HEK293T (cell line): ENCODE measurements around the gene HOXB3.
A peak's percentile ranks its signal among the peaks of the same experiment; 100 is the strongest.

Experiments used
- CTCF ChIA-PET: fragments of 350-600 bp; formaldehyde crosslinking; extraction: SDS; loops from one replicate; lab custom pipeline; 2021; ENCODE audit warnings: antibody characterized with exemption, inconsistent platforms; lab: Yijun Ruan, JAX
- POLR2A ChIA-PET: fragments of 350-600 bp; formaldehyde crosslinking; extraction: SDS; loops from one replicate; lab custom pipeline; 2020; ENCODE audit warnings: antibody characterized with exemption, inconsistent platforms; lab: Yijun Ruan, JAX
- DNase-seq: peaks from one replicate; pipeline ENCODE4 v3.0.0; 2012; ENCODE audit warnings: mixed read lengths; ENCODE audit errors: extremely low spot score
- ARNT ChIP-seq: fragments of 450-650 bp; IDR thresholded peaks from 2 replicates; pipeline ENCODE4 v1.6.1; 2017; ENCODE audit warnings: mild to moderate bottlenecking
- BHLHE40 ChIP-seq: fragments of 450-650 bp; IDR thresholded peaks from 2 replicates; pipeline ENCODE4 v1.6.1; 2016; ENCODE audit warnings: mild to moderate bottlenecking, moderate library complexity, borderline replicate concordance
- CTBP1 ChIP-seq: fragments of 450-650 bp; IDR thresholded peaks from 2 replicates; pipeline ENCODE4 v1.6.1; 2016; ENCODE audit warnings: borderline replicate concordance
- ELF4 ChIP-seq: fragments of 450-650 bp; IDR thresholded peaks from 2 replicates; pipeline ENCODE4 v1.6.1; 2017; ENCODE audit warnings: antibody characterized with exemption
- FOXA1 ChIP-seq: fragments of 450-650 bp; IDR thresholded peaks from 2 replicates; pipeline ENCODE4 v1.6.1; 2016; ENCODE audit warnings: mild to moderate bottlenecking
- FOXK2 ChIP-seq: fragments of 450-650 bp; IDR thresholded peaks from 2 replicates; pipeline ENCODE4 v1.6.1; 2016; ENCODE audit warnings: mild to moderate bottlenecking
- FOXM1 ChIP-seq: fragments of 450-650 bp; IDR thresholded peaks from 2 replicates; pipeline ENCODE4 v1.6.1; 2017; ENCODE audit warnings: mild to moderate bottlenecking, borderline replicate concordance
- HDGF ChIP-seq: fragments of 450-650 bp; IDR thresholded peaks from 2 replicates; pipeline ENCODE4 v1.6.1; 2017; ENCODE audit warnings: antibody characterized with exemption, borderline replicate concordance
- L3MBTL2 ChIP-seq: fragments of 450-650 bp; conservative IDR thresholded peaks from 2 replicates; pipeline ENCODE4 v1.6.1; 2016; ENCODE audit warnings: mild to moderate bottlenecking
- LEF1 ChIP-seq: fragments of 450-650 bp; IDR thresholded peaks from 2 replicates; pipeline ENCODE4 v1.6.1; 2017; ENCODE audit warnings: mild to moderate bottlenecking, borderline replicate concordance
- NFRKB ChIP-seq: fragments of 450-650 bp; IDR thresholded peaks from 2 replicates; pipeline ENCODE4 v1.6.1; 2016; ENCODE audit warnings: mild to moderate bottlenecking, moderate library complexity
- SP1 ChIP-seq: fragments of 450-650 bp; IDR thresholded peaks from 2 replicates; pipeline ENCODE4 v1.6.1; 2017
- SUZ12 ChIP-seq: fragments of 450-650 bp; IDR thresholded peaks from 2 replicates; pipeline ENCODE4 v1.6.1; 2016; ENCODE audit warnings: mild to moderate bottlenecking
- TARDBP ChIP-seq: fragments of 450-650 bp; IDR thresholded peaks from 2 replicates; pipeline ENCODE4 v1.6.1; 2016
- ZNF384 ChIP-seq: fragments of 450-650 bp; IDR thresholded peaks from 2 replicates; pipeline ENCODE4 v1.6.1; 2016
- TF ChIP-seq, protein P1 (sequence below): fragments of 450-650 bp; IDR thresholded peaks from 2 replicates; pipeline ENCODE4 v1.6.1; 2016

Gene HOXB3

DNA sequence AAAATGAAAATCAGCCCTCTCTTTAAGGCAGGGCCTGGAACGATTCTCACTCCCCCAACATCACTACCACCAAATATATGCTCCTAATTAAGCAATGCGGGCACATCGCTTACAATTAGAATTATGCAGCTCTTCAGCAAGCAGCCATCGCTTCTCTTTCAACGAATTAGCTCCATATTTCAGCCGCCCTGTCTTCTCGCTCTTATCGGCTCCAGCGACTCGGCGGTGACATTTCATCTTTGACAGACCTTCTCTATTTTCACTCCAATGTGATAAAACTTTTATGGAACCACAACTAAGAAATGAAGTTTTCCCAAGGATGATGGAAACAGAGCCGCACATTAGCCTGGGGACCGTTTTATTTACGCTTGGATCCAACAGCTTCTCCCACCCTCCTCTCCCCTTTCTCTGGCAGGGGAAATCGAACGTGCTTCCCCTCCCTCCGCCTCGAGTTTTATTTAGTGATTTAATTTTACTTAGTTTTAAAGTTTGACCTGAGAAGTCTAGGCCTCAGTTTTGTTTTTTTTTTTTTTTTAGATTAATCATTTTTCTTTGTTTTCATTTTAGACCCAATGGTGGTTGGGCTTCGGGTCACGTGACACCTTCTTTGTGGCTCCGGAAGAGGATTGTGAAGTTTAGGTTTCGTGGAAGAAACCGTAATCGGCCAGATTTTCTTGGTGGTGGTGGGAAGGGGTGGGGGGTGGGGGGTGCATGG lies 42.1 kb downstream of the HOXB3 start:
- peak; percentile 33 for DNase-seq
- POLR2A ChIA-PET = interaction anchor here (0.8 to 3.1 kb wide), 14 partner anchors 9 to 499 kb away, joined by 3 to 21 read pairs (median 7); partner anchors contain the start of genes HOXB5 and HOXB9
- CTCF ChIA-PET = interaction anchor here (0.6 to 2.5 kb wide), 6 partner anchors 10 to 55 kb away, joined by 4 to 10 read pairs (median 4); no protein-coding TSS in a partner anchor

DNA sequence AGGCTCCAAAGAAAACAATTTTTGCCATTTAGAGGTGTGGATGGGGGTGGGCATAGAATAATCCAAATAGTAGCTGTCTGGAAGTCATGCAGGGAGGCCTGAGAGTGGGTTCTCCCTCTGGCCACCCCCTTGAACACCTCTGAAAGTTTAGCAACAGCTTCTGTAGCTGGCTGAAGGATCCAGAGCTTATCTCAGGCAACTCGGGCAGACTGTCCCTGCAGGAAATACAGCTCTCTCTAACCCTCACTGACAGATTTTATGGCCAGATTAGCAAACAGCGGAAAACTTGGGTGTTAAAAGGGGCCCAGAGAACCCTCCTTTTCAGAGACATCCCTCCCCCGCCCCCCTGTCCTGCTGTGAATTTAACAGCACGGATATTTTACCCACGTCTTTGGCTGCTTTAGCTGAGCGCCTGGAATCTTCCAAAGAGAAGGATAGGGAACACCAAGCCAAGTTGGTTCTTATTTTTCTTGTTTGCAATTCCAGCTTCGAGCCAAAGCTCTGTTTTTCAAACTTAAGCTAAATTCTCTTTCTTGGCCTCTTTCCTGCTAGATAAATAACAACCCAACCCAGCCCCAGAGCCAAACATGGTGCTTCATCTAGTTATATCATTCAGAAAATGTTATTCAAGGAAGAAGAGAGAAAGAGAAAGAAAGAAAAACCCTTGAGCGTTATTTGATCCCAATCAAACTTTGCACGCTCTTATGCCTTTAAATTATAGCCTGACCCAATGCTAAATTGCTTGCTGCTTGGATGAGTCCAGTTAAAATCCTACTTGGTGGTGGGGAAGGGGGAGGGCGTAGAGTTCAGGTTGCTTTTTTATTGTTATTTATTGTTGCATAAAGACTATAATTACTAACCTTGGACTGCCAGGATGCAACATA lies 42.9 kb downstream of the HOXB3 start:
- ChIA-PET CTCF (interaction anchor here (0.6 to 2.5 kb wide), 11 partner anchors 11 to 284 kb away, joined by 3 to 10 read pairs (median 4); partner anchors contain the start of gene HOXB3), POLR2A (interaction anchor here (0.7 to 3.1 kb wide), 19 partner anchors 9 to 498 kb away, joined by 3 to 21 read pairs (median 5); partner anchors contain the start of genes HOXB5 and HOXB9)
- no peak for TF ChIP-seq BHLHE40
- TF ChIP-seq CTBP1 = peak; percentile 89
- TF ChIP-seq ARNT = peak; percentile 82; the same call in 1 of the 2 replicates
- no peak for TF ChIP-seq ZNF384
- TF ChIP-seq, protein P1, sequence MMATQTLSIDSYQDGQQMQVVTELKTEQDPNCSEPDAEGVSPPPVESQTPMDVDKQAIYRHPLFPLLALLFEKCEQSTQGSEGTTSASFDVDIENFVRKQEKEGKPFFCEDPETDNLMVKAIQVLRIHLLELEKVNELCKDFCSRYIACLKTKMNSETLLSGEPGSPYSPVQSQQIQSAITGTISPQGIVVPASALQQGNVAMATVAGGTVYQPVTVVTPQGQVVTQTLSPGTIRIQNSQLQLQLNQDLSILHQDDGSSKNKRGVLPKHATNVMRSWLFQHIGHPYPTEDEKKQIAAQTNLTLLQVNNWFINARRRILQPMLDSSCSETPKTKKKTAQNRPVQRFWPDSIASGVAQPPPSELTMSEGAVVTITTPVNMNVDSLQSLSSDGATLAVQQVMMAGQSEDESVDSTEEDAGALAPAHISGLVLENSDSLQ = peak; percentile 79
- no peak for TF ChIP-seq FOXA1
- DNase-seq = peak; percentile 51

More for the DNA sequence above, 42.1 kb downstream of the HOXB3 start:
- TF ChIP-seq LEF1 (peak; percentile 39; the same call in 1 of the 2 replicates), ARNT (no peak), BHLHE40 (no peak), SUZ12 (no peak), CTBP1 (peak; percentile 39), NFRKB (no peak), HDGF (no peak), L3MBTL2 (0 out of 2 replicates have a peak, but pooled peaks have one; percentile 21), SP1 (no peak), ZNF384 (peak; percentile 88), FOXA1 (no peak), FOXK2 (no peak; the same call in 1 of the 2 replicates)
- TF ChIP-seq, protein P1 = peak; percentile 83

DNA sequence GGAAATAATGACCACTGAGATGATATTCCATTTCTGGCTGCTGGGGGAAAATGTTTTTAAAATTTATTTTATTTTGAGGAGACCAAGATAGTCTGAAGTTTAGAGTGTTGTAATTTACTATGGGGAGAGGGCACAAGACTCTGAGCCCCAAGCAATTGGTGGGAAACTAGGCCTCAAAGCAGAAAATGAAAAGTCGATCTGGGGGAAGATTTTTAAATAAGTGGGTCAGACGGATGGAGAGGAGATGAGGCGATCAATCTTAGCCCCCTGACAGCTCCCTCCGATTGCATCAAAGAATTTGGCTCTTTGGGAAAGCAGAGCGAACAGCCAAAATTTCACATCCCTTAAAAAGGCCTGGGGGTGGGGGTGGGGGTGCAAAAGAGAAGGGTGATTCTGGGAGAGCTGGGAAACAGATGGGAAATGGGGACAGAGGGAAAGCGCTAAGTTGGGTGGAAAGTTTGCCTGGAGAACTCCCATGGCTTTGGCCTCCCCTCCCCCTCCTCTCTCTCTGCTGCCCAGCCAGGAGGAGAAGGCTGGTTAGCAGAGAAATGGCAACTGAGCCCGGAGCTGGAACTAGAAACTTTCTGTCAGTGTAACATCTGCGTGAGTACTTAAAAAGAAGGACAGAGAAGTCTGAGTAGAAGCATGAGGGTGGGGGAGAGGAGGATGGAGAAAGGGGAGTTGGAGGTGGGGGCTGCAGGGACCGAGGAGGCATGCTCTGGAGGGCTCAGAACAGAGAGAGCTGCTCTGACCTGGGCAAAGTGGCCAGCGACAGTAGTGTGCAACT lies 43.7 kb downstream of the HOXB3 start:
- POLR2A ChIA-PET = interaction anchor here (0.7 to 3.1 kb wide), 17 partner anchors 10 to 498 kb away, joined by 3 to 21 read pairs (median 5); partner anchors contain the start of genes HOXB5 and HOXB9

DNA sequence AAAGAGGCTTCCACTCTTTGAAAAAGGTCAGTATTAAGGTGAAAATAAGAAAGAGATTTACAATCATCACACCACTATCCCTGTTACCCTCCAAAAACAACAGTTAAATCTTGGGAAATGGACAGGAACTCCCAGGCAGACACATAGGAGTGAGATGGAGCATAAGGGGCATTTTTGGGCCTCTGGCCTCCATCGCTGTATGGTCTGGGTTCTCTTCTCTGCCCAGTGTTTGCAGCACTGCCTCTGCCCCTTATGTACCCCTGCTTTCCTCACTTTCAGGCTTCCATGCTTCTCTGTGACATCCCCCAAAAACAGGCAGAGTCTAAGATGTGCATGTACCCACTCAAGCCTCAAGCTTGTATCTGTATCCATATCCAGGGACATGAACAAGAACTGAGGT lies 44.5 kb downstream of the HOXB3 start:
- DNase-seq = no peak
- CTCF ChIA-PET = no interaction called here
- POLR2A ChIA-PET = interaction anchor here (2.2 to 3.1 kb wide), 2 partner anchors 42 kb away, joined by 10 to 21 read pairs; no protein-coding TSS in a partner anchor
- no peak for TF ChIP-seq HDGF
- TF ChIP-seq LEF1 = no peak
- no peak for TF ChIP-seq TARDBP
- TF ChIP-seq FOXA1 = no peak
- no peak for TF ChIP-seq FOXM1
- no peak for TF ChIP-seq BHLHE40
- TF ChIP-seq ZNF384 = no peak
- TF ChIP-seq, protein P1 = no peak
- TF ChIP-seq NFRKB = no peak
- no peak for TF ChIP-seq L3MBTL2
- no peak for TF ChIP-seq FOXK2
- TF ChIP-seq SP1 = no peak

More for the DNA sequence above, 43.7 kb downstream of the HOXB3 start:
- DNase-seq = no peak
- CTCF ChIA-PET = interaction anchor here (0.8 to 2.5 kb wide), 10 partner anchors 13 to 283 kb away, joined by 3 to 10 read pairs (median 4); partner anchors contain the start of gene HOXB3
- TF ChIP-seq SUZ12 (no peak), HDGF (no peak), ELF4 (no peak), TARDBP (no peak), L3MBTL2 (no peak), FOXA1 (no peak), FOXM1 (no peak), CTBP1 (no peak), SP1 (no peak), ZNF384 (peak; percentile 63; the same call in 1 of the 2 replicates), ARNT (no peak), NFRKB (no peak), FOXK2 (no peak)
- TF ChIP-seq, protein P1 = peak; percentile 87
